ENCODE data around the gene MEGF11. TPM values are rescaled to one million over a fixed set of nuclear protein-coding genes. Genes with fewer than 3 reads are reported as not detected.

The MEGF11 gene
- total RNA-seq, 1 experiment from 2014 or later: 0.09 TPM

DNA sequence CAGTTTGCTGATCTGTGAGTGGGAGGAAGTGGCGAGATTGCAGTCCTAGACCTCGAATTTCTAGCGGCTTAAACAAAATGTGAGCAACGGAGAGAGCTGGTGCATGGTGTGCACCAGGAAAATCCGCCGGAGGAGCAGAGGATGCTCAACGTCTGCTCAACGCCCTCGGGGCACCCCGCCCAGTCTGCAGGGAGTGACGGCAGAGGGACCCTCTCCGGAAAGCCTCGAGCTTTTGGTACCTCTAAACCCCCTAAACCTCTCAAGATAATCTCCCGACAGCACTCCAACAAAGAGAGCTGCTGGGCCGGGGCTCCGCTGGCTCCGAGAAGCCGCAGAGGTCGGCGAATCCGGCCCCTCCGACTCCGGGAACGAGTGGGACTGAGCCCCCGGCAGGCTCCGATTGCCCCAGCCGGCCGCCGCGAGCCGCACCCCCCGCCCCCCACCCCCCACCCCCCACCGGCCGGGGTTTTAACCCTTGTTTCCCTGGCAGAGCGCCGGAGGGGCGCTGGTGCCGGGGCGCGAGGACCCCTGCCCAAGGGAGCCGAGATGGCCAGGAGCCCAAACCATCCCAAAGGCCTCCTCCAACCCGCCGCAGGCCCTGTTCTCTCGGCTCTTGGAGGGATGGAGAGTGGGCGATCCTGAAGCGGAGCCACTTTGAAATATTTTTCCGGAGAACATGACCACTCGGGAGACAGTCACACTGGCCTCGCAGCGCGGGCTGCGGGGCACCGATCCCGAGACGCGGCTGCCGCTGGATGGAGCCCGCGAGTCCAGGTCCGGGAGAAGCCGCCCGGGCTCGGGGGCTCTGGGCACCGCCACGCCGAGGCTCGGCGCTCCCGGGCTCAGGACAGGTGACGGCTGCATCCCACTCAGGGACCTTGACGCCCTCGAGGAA, 1.5 kb downstream of the MEGF11 start:
- peaks cover 63% of the 10 kb centered on the region for H3K27me3 Mint-ChIP-seq (ENCODE audit: insufficient read depth, unreplicated experiment)
- H3K36me3 Mint-ChIP-seq (ENCODE audit: insufficient read depth, unreplicated experiment): no peaks in the 10 kb centered on the region
- peak; percentile 48 for DNase-seq (ENCODE audit: unreplicated experiment)
- peak overlapping the region; percentile 68 for H3K4me3 Mint-ChIP-seq (ENCODE audit: unreplicated experiment)
- H3K4me1 Mint-ChIP-seq (ENCODE audit: insufficient read depth, unreplicated experiment): peaks cover 6% of the 10 kb centered on the region
- no TSS peak for BruUV-seq (replicated peaks)
- intact Hi-C loops (cut with micrococcal nuclease): no loop called here
- CTCF ChIA-PET: interaction anchor here (0.7 to 1.4 kb wide), 6 partner anchors 10 to 269 kb away, joined by 3 to 6 read pairs (median 4); no protein-coding TSS in a partner anchor
- POLR2A ChIA-PET: interaction anchor here (1.0 kb wide), 1 partner anchor 37 kb away, joined by 3 read pairs; no protein-coding TSS in a partner anchor
- no peak overlapping the region for H3K27ac Mint-ChIP-seq (ENCODE audit: low read depth, unreplicated experiment)
- TF ChIP-seq, protein P1, sequence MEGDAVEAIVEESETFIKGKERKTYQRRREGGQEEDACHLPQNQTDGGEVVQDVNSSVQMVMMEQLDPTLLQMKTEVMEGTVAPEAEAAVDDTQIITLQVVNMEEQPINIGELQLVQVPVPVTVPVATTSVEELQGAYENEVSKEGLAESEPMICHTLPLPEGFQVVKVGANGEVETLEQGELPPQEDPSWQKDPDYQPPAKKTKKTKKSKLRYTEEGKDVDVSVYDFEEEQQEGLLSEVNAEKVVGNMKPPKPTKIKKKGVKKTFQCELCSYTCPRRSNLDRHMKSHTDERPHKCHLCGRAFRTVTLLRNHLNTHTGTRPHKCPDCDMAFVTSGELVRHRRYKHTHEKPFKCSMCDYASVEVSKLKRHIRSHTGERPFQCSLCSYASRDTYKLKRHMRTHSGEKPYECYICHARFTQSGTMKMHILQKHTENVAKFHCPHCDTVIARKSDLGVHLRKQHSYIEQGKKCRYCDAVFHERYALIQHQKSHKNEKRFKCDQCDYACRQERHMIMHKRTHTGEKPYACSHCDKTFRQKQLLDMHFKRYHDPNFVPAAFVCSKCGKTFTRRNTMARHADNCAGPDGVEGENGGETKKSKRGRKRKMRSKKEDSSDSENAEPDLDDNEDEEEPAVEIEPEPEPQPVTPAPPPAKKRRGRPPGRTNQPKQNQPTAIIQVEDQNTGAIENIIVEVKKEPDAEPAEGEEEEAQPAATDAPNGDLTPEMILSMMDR (IDR thresholded peaks at IDR 0.05; ENCODE audit: unreplicated experiment): peak; percentile 53
- H3K9me3 Mint-ChIP-seq (ENCODE audit: unreplicated experiment): no peaks in the 10 kb centered on the region

DNA sequence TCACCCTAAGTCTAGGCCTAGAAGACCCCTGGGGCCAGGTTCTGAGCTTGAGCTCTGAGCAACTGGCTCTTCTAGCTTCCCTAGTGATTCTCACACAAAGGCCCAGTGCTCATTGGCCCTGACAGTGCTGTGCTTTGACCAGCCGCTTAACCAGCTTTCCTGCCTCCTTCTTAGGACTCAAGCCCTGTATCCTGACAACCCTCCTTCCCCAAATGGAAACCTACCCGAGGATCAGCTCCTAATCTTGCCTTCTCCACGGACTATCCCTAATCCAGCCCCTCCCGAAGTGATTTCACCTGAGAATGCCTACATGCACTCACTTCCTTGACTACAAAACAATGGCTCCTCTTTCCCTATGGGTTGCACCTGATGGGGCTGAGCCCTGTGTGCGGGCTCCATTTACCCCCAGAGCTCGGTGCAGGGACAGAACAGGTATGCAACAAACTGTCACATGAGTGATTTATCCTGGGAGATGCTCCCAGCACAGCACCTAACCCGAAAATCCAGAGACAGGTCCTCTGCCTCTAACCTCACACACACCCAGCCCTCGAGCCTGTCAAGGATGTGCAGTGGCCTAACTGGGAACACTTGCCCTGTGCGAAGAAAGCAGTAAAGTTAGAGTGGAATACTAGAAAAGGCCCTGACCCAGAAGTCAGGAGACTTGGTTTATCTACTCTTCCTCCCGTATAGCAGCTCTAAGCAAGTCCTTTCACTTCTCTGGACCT, 2.3 kb downstream of the MEGF11 start:
- Mint-ChIP-seq H3K4me3 (ENCODE audit: unreplicated experiment) (peak overlapping the region; percentile 19), H3K27me3 (ENCODE audit: insufficient read depth, unreplicated experiment) (peaks cover 55% of the 10 kb centered on the region), H3K4me1 (ENCODE audit: insufficient read depth, unreplicated experiment) (peaks cover 6% of the 10 kb centered on the region), H3K27ac (ENCODE audit: low read depth, unreplicated experiment) (no peak overlapping the region), H3K36me3 (ENCODE audit: insufficient read depth, unreplicated experiment) (no peaks in the 10 kb centered on the region), H3K9me3 (ENCODE audit: unreplicated experiment) (no peaks in the 10 kb centered on the region)
- POLR2A ChIA-PET: interaction anchor here (0.6 kb wide), 1 partner anchor 587 kb away, joined by 3 read pairs; no protein-coding TSS in a partner anchor
- no peak for DNase-seq (ENCODE audit: unreplicated experiment)
- no TSS peak for BruUV-seq (replicated peaks)
- CTCF ChIA-PET: interaction anchor here (0.5 to 1.4 kb wide), 6 partner anchors 11 to 318 kb away, joined by 3 to 6 read pairs (median 4); no protein-coding TSS in a partner anchor
- intact Hi-C loops (cut with micrococcal nuclease): no loop called here
- TF ChIP-seq, protein P1 (IDR thresholded peaks at IDR 0.05; ENCODE audit: unreplicated experiment): no peak

GRCh38 chr15:66249605-66250174, 3.9 kb downstream of the MEGF11 start:
- CTCF ChIA-PET: interaction anchor here (0.9 kb wide), 1 partner anchor 27 kb away, joined by 3 read pairs; no protein-coding TSS in a partner anchor

More at GRCh38 chr15:66249605-66250174, 3.9 kb downstream of the MEGF11 start:
- POLR2A ChIA-PET: no interaction called here
- no peak overlapping the region for H3K27ac Mint-ChIP-seq (ENCODE audit: low read depth, unreplicated experiment)
- no peaks in the 10 kb centered on the region for H3K36me3 Mint-ChIP-seq (ENCODE audit: insufficient read depth, unreplicated experiment)
- H3K27me3 Mint-ChIP-seq (ENCODE audit: insufficient read depth, unreplicated experiment): peaks cover 51% of the 10 kb centered on the region
- H3K4me3 Mint-ChIP-seq (ENCODE audit: unreplicated experiment): no peak overlapping the region
- H3K4me1 Mint-ChIP-seq (ENCODE audit: insufficient read depth, unreplicated experiment): peaks cover 6% of the 10 kb centered on the region
- BruUV-seq (replicated peaks): no TSS peak
- TF ChIP-seq, protein P1 (IDR thresholded peaks at IDR 0.05; ENCODE audit: unreplicated experiment): no peak
- no peaks in the 10 kb centered on the region for H3K9me3 Mint-ChIP-seq (ENCODE audit: unreplicated experiment)
- intact Hi-C loops (cut with micrococcal nuclease): no loop called here
- DNase-seq (ENCODE audit: unreplicated experiment): peak; percentile 8
